ENCODE measurements around the gene HS3ST4. TPM values are rescaled to one million over a fixed set of nuclear protein-coding genes. Genes with fewer than 3 reads are reported as not detected.

HS3ST4 gene
- total RNA-seq, 2 donors from 2014 or later = not detected

- no peak overlapping the region for H3K27ac ChIP-seq
- intact Hi-C loops (cut with DNase I) = no loop called here
- H3K9me3 ChIP-seq = no peaks in the 10 kb centered on the region
- no peak for DNase-seq
- no peaks in the 10 kb centered on the region for H3K27me3 ChIP-seq
- H3K9ac ChIP-seq (ENCODE audit: low read depth in 2 of 2, low read length in 2 of 2) = no peak overlapping the region
- TF ChIP-seq, protein P1, sequence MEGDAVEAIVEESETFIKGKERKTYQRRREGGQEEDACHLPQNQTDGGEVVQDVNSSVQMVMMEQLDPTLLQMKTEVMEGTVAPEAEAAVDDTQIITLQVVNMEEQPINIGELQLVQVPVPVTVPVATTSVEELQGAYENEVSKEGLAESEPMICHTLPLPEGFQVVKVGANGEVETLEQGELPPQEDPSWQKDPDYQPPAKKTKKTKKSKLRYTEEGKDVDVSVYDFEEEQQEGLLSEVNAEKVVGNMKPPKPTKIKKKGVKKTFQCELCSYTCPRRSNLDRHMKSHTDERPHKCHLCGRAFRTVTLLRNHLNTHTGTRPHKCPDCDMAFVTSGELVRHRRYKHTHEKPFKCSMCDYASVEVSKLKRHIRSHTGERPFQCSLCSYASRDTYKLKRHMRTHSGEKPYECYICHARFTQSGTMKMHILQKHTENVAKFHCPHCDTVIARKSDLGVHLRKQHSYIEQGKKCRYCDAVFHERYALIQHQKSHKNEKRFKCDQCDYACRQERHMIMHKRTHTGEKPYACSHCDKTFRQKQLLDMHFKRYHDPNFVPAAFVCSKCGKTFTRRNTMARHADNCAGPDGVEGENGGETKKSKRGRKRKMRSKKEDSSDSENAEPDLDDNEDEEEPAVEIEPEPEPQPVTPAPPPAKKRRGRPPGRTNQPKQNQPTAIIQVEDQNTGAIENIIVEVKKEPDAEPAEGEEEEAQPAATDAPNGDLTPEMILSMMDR (IDR thresholded peaks at IDR 0.05) = no peak
- H3K36me3 ChIP-seq = no peaks in the 10 kb centered on the region
- H3K4me3 ChIP-seq = no peak overlapping the region
- H3K4me1 ChIP-seq = no peaks in the 10 kb centered on the region
These were observed 91.5 kb downstream of the HS3ST4 start for GRCh38 chr16:25783226-25783625.

- H3K4me1 ChIP-seq = no peaks in the 10 kb centered on the region
- H3K36me3 ChIP-seq = no peaks in the 10 kb centered on the region
- no peaks in the 10 kb centered on the region for H3K9me3 ChIP-seq
- H3K27me3 ChIP-seq = no peaks in the 10 kb centered on the region
- H3K4me3 ChIP-seq = no peak overlapping the region
- TF ChIP-seq, protein P1 (IDR thresholded peaks at IDR 0.05) = no peak
- intact Hi-C loops (cut with DNase I) = no loop called here
- no peak for DNase-seq
- H3K27ac ChIP-seq = no peak overlapping the region
- no peak overlapping the region for H3K9ac ChIP-seq (ENCODE audit: low read depth in 2 of 2, low read length in 2 of 2)
These were observed 93.6 kb downstream of the HS3ST4 start for GRCh38 chr16:25785361-25785760.

DNA sequence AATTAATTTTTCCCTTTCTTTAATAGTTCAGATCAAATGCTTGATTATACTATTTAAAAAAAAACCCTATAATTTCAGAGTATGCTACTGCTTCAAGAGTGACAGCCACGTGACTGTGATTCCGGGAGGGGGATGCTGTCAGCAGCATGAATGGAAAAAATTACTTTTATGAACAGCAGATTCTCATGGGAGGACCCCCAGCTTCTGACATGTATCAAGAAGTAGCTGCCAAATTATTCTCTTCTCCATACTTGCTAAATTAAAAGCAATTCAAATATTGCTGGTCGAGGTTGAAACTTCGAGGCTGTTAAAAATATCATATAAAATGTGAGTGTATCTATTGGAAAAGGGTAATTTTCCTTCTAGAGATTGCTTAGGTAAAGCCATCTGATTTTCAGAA is 95.0 kb downstream of the HS3ST4 start:
- no peak for DNase-seq
- Histone ChIP-seq H3K9me3 (no peaks in the 10 kb centered on the region), H3K4me1 (no peaks in the 10 kb centered on the region), H3K36me3 (no peaks in the 10 kb centered on the region), H3K4me3 (no peak overlapping the region), H3K9ac (ENCODE audit: low read depth in 2 of 2, low read length in 2 of 2) (no peak overlapping the region), H3K27ac (no peak overlapping the region), H3K27me3 (no peaks in the 10 kb centered on the region)
- TF ChIP-seq, protein P1 (IDR thresholded peaks at IDR 0.05) = no peak
- intact Hi-C loops (cut with DNase I) = no loop called here

GRCh38 chr16:25788637-25789036 is 96.9 kb downstream of the HS3ST4 start:
- no peak overlapping the region for H3K9ac ChIP-seq (ENCODE audit: low read depth in 2 of 2, low read length in 2 of 2)
- H3K9me3 ChIP-seq = no peaks in the 10 kb centered on the region
- H3K4me3 ChIP-seq = no peak overlapping the region
- no peaks in the 10 kb centered on the region for H3K4me1 ChIP-seq
- no peak overlapping the region for H3K27ac ChIP-seq
- intact Hi-C loops (cut with DNase I) = no loop called here
- no peak for DNase-seq
- TF ChIP-seq, protein P1 (IDR thresholded peaks at IDR 0.05) = no peak
- H3K27me3 ChIP-seq = no peaks in the 10 kb centered on the region
- no peaks in the 10 kb centered on the region for H3K36me3 ChIP-seq

DNA sequence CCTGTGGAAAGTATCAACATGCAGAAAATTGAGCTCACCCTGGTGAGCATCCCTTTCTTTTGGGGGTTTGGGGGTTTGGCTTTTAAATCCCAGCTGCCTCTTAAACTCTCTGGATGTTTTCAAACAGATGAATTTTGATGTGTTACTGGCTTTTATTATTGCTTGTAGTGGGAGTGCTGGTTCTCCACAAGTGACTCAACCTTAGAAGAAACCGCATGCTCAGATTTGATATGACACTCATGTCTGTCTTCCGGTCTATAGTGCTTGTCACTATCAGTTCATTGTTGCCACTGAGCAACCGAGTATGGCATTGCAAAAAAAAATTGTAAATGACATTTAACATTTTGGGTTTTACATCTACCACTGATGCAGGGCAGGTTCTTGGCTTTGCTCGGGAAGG is 104.5 kb downstream of the HS3ST4 start:
- intact Hi-C loops (cut with DNase I) = no loop called here

More for the DNA sequence above, 104.5 kb downstream of the HS3ST4 start:
- Histone ChIP-seq H3K4me1 (no peaks in the 10 kb centered on the region), H3K36me3 (no peaks in the 10 kb centered on the region), H3K9ac (ENCODE audit: low read depth in 2 of 2, low read length in 2 of 2) (no peak overlapping the region), H3K4me3 (no peak overlapping the region), H3K9me3 (no peaks in the 10 kb centered on the region), H3K27me3 (no peaks in the 10 kb centered on the region), H3K27ac (no peak overlapping the region)
- DNase-seq = no peak
- TF ChIP-seq, protein P1 (IDR thresholded peaks at IDR 0.05) = no peak
